ENCODE measurements around the gene ARHGEF40.
"Not testable (repeated sequence)": the region's sequence is repeated elsewhere in the genome, so short reads cannot be mapped to it uniquely, and the experiment has no call there.

The ARHGEF40 gene

DNA sequence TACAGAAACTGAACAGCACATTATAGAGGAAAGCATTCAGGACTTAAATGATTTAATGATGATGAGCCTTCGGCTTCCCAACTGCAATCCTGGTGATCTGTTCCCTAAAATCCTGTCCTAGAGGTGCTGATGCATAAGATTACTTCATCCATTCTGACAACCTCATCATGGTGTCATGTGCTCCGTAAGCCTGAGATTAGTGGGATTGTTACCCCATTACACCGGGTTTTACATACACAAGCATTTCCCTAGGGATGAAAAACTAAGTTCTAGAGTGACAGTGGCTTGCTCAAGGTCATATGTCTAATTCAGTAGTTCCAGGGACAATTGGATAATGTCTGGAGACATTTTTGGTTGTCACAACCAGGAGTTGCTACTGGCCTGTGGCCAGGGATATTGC is 32.9 kb upstream of the ARHGEF40 start:
- no peak overlapping the region for H4K8ac ChIP-seq (ENCODE audit: low read depth, low read length)
- no peak overlapping the region for H3K4me3 ChIP-seq (ENCODE audit: low read length)
- H3K4me1 ChIP-seq (ENCODE audit: control insufficient read depth, low read depth, low read length), result peaks cover 5% of the 10 kb centered on the region
- no peak overlapping the region for H3K56ac ChIP-seq (ENCODE audit: low read length)
- no peak overlapping the region for H2BK5ac ChIP-seq (ENCODE audit: low read length)
- H3K4ac ChIP-seq (ENCODE audit: low read depth, low read length), result no peak overlapping the region
- no peak overlapping the region for H3K4me2 ChIP-seq (ENCODE audit: low read length)
- H3K9ac ChIP-seq (ENCODE audit: low read length), result no peak overlapping the region
- H3K23ac ChIP-seq (ENCODE audit: low read length), result no peak overlapping the region
- DNase-seq, result no peak
- no peak overlapping the region for H3K27ac ChIP-seq (ENCODE audit: low read depth, low read length)
- H2AK5ac ChIP-seq (ENCODE audit: low read length), result no peak overlapping the region
- H4K5ac ChIP-seq (ENCODE audit: low read length), result no peak overlapping the region
- no peak overlapping the region for H2BK120ac ChIP-seq (ENCODE audit: low read depth, low read length)
- WGBS (ENCODE audit: extremely low coverage, insufficient coverage, low lambda C conversion rate), result no CpG with 5 or more reads among the region's 3 CpGs
- no peaks in the 10 kb centered on the region for H3K79me2 ChIP-seq (ENCODE audit: control insufficient read depth, insufficient read depth, low read length)
- no peak overlapping the region for H3K18ac ChIP-seq (ENCODE audit: low read length)
- no peaks in the 10 kb centered on the region for H3K36me3 ChIP-seq (ENCODE audit: control insufficient read depth, insufficient read depth, low read length)
- H3K27me3 ChIP-seq (ENCODE audit: insufficient read depth, low read length, poor library complexity), result no peaks in the 10 kb centered on the region
- H2BK15ac ChIP-seq (replicated peaks; ENCODE audit: low read depth), result no peak overlapping the region
- no peaks in the 10 kb centered on the region for H3K79me1 ChIP-seq (ENCODE audit: low read length)

DNA sequence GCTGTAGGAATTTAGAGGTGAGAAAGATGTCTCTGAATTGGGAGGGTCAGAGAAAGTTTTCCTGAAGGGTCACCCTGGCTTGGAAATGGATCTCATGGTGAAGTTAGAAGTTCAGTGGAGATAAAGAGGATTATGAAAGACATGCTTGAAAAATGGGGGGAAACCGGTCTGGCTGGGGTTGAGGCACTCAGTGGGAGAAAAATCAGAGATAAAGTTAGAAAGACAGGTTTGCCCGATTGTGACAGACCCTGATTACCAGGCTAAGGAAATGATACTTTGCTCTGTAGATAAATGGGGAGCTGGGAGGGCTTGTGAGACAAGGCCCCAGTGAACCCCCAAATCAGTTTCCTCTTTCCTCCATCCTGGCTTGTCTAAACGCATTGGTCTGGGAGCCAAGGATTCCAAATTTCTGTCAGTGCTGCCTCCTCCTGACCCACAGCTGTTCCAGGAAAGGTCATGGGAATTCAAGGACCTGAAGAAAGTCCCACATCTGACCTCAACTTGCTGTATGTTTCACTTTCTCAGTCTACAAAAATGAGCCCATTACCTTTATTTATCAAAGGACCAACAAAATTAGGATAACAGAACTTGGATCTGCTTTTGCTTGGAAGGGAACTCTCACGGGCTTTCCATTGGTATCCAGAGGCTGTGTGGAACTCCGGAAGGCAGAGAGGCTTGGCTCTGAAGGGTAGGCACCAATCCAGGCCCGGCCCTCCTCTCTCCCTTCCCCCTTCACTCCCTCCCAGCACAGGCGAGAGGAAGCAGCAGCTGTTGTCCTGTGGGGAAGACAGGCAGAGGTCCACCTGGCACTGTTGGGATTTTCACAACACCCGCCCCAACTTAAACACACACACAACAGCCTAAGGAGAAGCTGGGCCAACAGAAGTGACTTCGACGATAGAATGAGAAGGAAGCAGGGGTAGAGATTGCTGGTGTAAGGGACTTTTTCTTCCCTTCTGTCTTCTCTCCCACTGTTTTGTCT is 31.4 kb upstream of the ARHGEF40 start:
- Histone ChIP-seq H3K36me3 (ENCODE audit: control insufficient read depth, insufficient read depth, low read length) (no peaks in the 10 kb centered on the region), H2AK5ac (ENCODE audit: low read length) (no peak overlapping the region), H2BK120ac (ENCODE audit: low read depth, low read length) (no peak overlapping the region), H3K4me3 (ENCODE audit: low read length) (no peak overlapping the region), H4K8ac (ENCODE audit: low read depth, low read length) (no peak overlapping the region), H3K79me1 (ENCODE audit: low read length) (no peaks in the 10 kb centered on the region), H2BK15ac (replicated peaks; ENCODE audit: low read depth) (no peak overlapping the region), H3K9ac (ENCODE audit: low read length) (no peak overlapping the region), H3K4ac (ENCODE audit: low read depth, low read length) (no peak overlapping the region), H4K5ac (ENCODE audit: low read length) (no peak overlapping the region), H3K4me1 (ENCODE audit: control insufficient read depth, low read depth, low read length) (peaks cover 5% of the 10 kb centered on the region), H2BK5ac (ENCODE audit: low read length) (no peak overlapping the region), H3K79me2 (ENCODE audit: control insufficient read depth, insufficient read depth, low read length) (no peaks in the 10 kb centered on the region), H3K18ac (ENCODE audit: low read length) (no peak overlapping the region), H3K23ac (ENCODE audit: low read length) (no peak overlapping the region), H3K4me2 (ENCODE audit: low read length) (no peak overlapping the region), H3K56ac (ENCODE audit: low read length) (peak overlapping the region; percentile 34), H3K27ac (ENCODE audit: low read depth, low read length) (no peak overlapping the region), H3K27me3 (ENCODE audit: insufficient read depth, low read length, poor library complexity) (no peaks in the 10 kb centered on the region)
- WGBS (ENCODE audit: extremely low coverage, insufficient coverage, low lambda C conversion rate), result no CpG with 5 or more reads among the region's 10 CpGs
- DNase-seq, result peak; percentile 82

DNA sequence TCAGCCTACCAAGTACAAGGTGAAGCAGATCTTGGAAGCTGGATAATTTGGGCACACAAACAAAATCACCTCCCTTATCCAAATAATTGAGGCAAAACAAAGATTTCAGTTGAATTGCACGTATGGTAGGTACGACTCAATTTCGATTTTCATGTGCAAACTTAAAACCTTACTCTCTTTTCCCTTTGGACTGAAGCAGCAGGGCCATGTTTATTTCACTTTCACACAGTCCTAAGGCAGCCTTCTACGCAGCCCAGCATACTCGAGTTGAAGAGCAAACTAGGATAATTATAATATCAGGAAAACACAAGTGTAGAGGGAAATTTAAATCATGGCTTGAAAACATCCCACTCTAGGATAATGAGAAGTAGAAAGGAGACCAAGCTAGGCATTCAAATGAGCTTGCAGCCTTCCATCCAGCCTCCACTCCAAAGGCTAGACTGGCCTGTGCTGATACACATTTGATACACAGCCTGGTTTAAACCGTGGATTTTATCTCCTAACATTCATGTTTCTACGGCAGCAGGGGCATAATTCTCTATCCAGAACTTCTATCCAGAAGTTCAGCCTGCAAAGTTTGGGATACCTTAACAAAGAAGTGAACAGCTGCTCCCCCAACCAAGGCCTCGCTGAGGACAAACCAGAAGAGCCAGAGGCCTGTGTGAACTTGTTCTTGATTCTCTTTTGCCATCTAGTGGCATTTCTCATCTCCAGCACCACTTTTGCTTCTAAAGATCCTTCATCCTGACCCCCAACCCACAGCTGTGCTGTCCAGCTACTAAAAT is 30.3 kb upstream of the ARHGEF40 start:
- Histone ChIP-seq H3K4me3 (ENCODE audit: low read length) (no peak overlapping the region), H3K56ac (ENCODE audit: low read length) (peak overlapping the region; percentile 26), H3K27ac (ENCODE audit: low read depth, low read length) (no peak overlapping the region), H4K8ac (ENCODE audit: low read depth, low read length) (no peak overlapping the region), H3K36me3 (ENCODE audit: control insufficient read depth, insufficient read depth, low read length) (no peaks in the 10 kb centered on the region), H3K18ac (ENCODE audit: low read length) (no peak overlapping the region), H2BK5ac (ENCODE audit: low read length) (no peak overlapping the region), H3K79me2 (ENCODE audit: control insufficient read depth, insufficient read depth, low read length) (no peaks in the 10 kb centered on the region), H4K5ac (ENCODE audit: low read length) (no peak overlapping the region), H3K23ac (ENCODE audit: low read length) (no peak overlapping the region), H2BK15ac (replicated peaks; ENCODE audit: low read depth) (no peak overlapping the region), H3K4me1 (ENCODE audit: control insufficient read depth, low read depth, low read length) (peaks cover 5% of the 10 kb centered on the region), H3K79me1 (ENCODE audit: low read length) (no peaks in the 10 kb centered on the region), H3K9ac (ENCODE audit: low read length) (no peak overlapping the region), H3K4ac (ENCODE audit: low read depth, low read length) (no peak overlapping the region), H2BK120ac (ENCODE audit: low read depth, low read length) (no peak overlapping the region), H3K27me3 (ENCODE audit: insufficient read depth, low read length, poor library complexity) (no peaks in the 10 kb centered on the region), H2AK5ac (ENCODE audit: low read length) (no peak overlapping the region), H3K4me2 (ENCODE audit: low read length) (no peak overlapping the region)
- WGBS (ENCODE audit: extremely low coverage, insufficient coverage, low lambda C conversion rate), result no CpG with 5 or more reads among the region's 8 CpGs
- peak; percentile 86 for DNase-seq

DNA sequence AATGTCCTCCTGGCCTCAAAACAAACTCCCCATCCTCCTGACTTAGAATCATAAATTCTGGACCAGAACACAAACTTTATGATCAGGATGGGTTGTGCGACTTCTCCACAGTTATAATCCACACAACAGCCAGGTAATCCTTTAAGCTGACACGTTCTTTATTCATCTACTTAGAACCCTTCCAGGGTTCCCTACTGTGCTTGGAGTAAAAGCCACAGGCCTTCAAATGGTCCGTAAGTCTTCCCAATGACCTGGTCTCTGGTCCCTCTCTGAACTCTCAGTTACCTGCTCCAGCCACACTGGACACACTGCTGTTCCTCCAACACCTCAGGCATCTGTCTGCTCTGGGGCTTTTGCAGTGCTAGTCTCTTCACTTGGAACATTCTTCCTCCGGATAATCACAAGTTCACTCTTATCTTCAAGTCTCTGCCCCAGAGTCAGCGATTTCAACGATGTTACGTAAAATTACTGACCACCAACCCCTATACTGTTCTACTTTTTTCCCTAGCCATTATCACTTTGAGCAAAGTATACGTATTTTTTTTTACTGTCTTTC is 29.7 kb upstream of the ARHGEF40 start:
- H3K4me1 ChIP-seq (ENCODE audit: control insufficient read depth, low read depth, low read length), result peaks cover 5% of the 10 kb centered on the region

DNA sequence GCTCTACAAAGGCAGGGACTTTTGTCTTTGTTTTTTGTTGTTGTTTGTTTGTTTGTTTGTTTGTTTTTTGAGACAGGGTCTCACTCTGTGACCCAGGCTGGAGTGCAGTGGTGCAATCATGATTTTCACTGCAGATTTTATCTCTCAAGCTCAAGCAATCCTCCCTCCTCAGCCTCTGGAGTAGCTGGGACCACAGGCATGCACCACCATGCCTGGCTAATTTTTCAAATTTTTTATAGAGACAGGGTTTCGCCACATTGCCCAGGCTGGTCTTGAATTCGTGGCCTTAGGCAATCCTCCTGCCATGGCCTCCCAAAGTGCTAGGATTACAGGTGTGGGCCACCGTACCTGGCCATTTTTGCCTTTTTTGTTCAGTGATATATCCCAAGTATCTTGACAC is 29.2 kb upstream of the ARHGEF40 start:
- not testable (repeated sequence) for H3K27me3 ChIP-seq (ENCODE audit: insufficient read depth, low read length, poor library complexity); H3K18ac ChIP-seq (ENCODE audit: low read length); H3K4ac ChIP-seq (ENCODE audit: low read depth, low read length); H4K8ac ChIP-seq (ENCODE audit: low read depth, low read length); H3K4me2 ChIP-seq (ENCODE audit: low read length); H2BK5ac ChIP-seq (ENCODE audit: low read length); H3K23ac ChIP-seq (ENCODE audit: low read length); H3K79me1 ChIP-seq (ENCODE audit: low read length); H3K36me3 ChIP-seq (ENCODE audit: control insufficient read depth, insufficient read depth, low read length); H3K4me1 ChIP-seq (ENCODE audit: control insufficient read depth, low read depth, low read length); DNase-seq; H2BK120ac ChIP-seq (ENCODE audit: low read depth, low read length); H3K4me3 ChIP-seq (ENCODE audit: low read length); H2BK15ac ChIP-seq (replicated peaks; ENCODE audit: low read depth); H3K9ac ChIP-seq (ENCODE audit: low read length); H3K27ac ChIP-seq (ENCODE audit: low read depth, low read length); H2AK5ac ChIP-seq (ENCODE audit: low read length); H3K56ac ChIP-seq (ENCODE audit: low read length); H4K5ac ChIP-seq (ENCODE audit: low read length); H3K79me2 ChIP-seq (ENCODE audit: control insufficient read depth, insufficient read depth, low read length)
- WGBS (ENCODE audit: extremely low coverage, insufficient coverage, low lambda C conversion rate), result no CpG with 5 or more reads among the region's 3 CpGs

More for the DNA sequence above, 29.7 kb upstream of the ARHGEF40 start:
- no peak overlapping the region for H3K27ac ChIP-seq (ENCODE audit: low read depth, low read length)
- no peaks in the 10 kb centered on the region for H3K27me3 ChIP-seq (ENCODE audit: insufficient read depth, low read length, poor library complexity)
- WGBS (ENCODE audit: extremely low coverage, insufficient coverage, low lambda C conversion rate), result no CpG with 5 or more reads among the region's 8 CpGs
- H3K36me3 ChIP-seq (ENCODE audit: control insufficient read depth, insufficient read depth, low read length), result no peaks in the 10 kb centered on the region
- H3K4me2 ChIP-seq (ENCODE audit: low read length), result no peak overlapping the region
- no peak overlapping the region for H3K4me3 ChIP-seq (ENCODE audit: low read length)
- H3K4ac ChIP-seq (ENCODE audit: low read depth, low read length), result no peak overlapping the region
- no peak overlapping the region for H2AK5ac ChIP-seq (ENCODE audit: low read length)
- H3K79me2 ChIP-seq (ENCODE audit: control insufficient read depth, insufficient read depth, low read length), result no peaks in the 10 kb centered on the region
- H2BK5ac ChIP-seq (ENCODE audit: low read length), result no peak overlapping the region
- no peak overlapping the region for H3K23ac ChIP-seq (ENCODE audit: low read length)
- no peak overlapping the region for H3K9ac ChIP-seq (ENCODE audit: low read length)
- no peak overlapping the region for H3K18ac ChIP-seq (ENCODE audit: low read length)
- no peaks in the 10 kb centered on the region for H3K79me1 ChIP-seq (ENCODE audit: low read length)
- no peak overlapping the region for H2BK15ac ChIP-seq (replicated peaks; ENCODE audit: low read depth)
- no peak overlapping the region for H3K56ac ChIP-seq (ENCODE audit: low read length)
- DNase-seq, result no peak
- no peak overlapping the region for H4K8ac ChIP-seq (ENCODE audit: low read depth, low read length)
- H4K5ac ChIP-seq (ENCODE audit: low read length), result no peak overlapping the region
- no peak overlapping the region for H2BK120ac ChIP-seq (ENCODE audit: low read depth, low read length)

Data from mesendoderm (in vitro differentiated cells).